GM12878 (cell line): Measurements from ENCODE around the gene MEG3. TPM values are rescaled to one million over a fixed set of nuclear protein-coding genes. Genes with fewer than 3 reads are reported as not detected.

Experiments used
- ATAC-seq: fragments of 200-7000 bp; cut with Tn5 transposase; 3 replicates; pipeline ENCODE4 v1.9.1; 2020; ENCODE audit warnings: mild to moderate bottlenecking, moderate library complexity
- BruUV-seq: library from RNA; stranded (reverse); fragments of 400-500 nt; replicated peaks from 2 replicates; lab custom pipeline; 2021; lab: Mats Ljungman, UMichigan
- CTCF ChIA-PET: fragments of 300-600 bp; sonication (Branson Sonifier 250); formaldehyde crosslinking; extraction: SDS; loops from one replicate; lab custom pipeline; 2021; ENCODE audit warnings: inconsistent platforms; lab: Yijun Ruan, JAX
- POLR2A ChIA-PET: fragments of 350-600 bp; formaldehyde crosslinking; extraction: SDS; loops from one replicate; lab custom pipeline; 2021; ENCODE audit warnings: inconsistent platforms; lab: Charles Lee
- RAD21 ChIA-PET: fragments of 300-600 bp; sonication (Branson Sonifier 250); formaldehyde crosslinking; loops from one replicate; lab custom pipeline; 2023; ENCODE audit warnings: antibody characterized with exemption; ENCODE audit not compliant: unreplicated experiment; lab: Charles Lee
- SMC1A ChIA-PET: fragments of 300-600 bp; sonication (Branson Sonifier 250); formaldehyde crosslinking; loops from one replicate; lab custom pipeline; 2023; ENCODE audit not compliant: unreplicated experiment, uncharacterized antibody; lab: Charles Lee
- DNase-seq: peaks from one replicate; pipeline ENCODE4 v3.0.0-alpha.2; 2011; ENCODE audit warnings: low read depth, low spot score
- FAIRE-seq: peaks from 3 replicates; lab custom pipeline; 2011; peaks lifted over from hg19 to GRCh38; lab: Jason Lieb, UNC
- H2AFZ ChIP-seq: 2 replicates; pipeline ENCODE4 v1.6.0; 2011; ENCODE audit warnings: low read depth, low read length, control low read depth; ENCODE audit not compliant: control insufficient read depth
- H3K27ac ChIP-seq: 2 replicates; pipeline ENCODE4 v1.5.1; 2011; ENCODE audit warnings: control low read depth; ENCODE audit not compliant: control insufficient read depth, insufficient read depth
- H3K27me3 ChIP-seq, 2 experiments: replicated peaks in 1 of 2; 2 replicates each; pipeline versions ENCODE4 v1.6.0 to v1.6.1; 2011; ENCODE audit warnings: low read length in 1 of 2; ENCODE audit not compliant: control insufficient read depth in 2 of 2, insufficient read depth in 2 of 2
- H3K36me3 ChIP-seq, 2 experiments: 2 replicates each; pipeline ENCODE4 v1.5.1; 2011; ENCODE audit warnings: low read length in 1 of 2; ENCODE audit not compliant: control insufficient read depth in 2 of 2, insufficient read depth in 2 of 2
- H3K4me1 ChIP-seq: 2 replicates; pipeline ENCODE4 v1.6.1; 2011; ENCODE audit warnings: mild to moderate bottlenecking, low read length, moderate library complexity, mixed read lengths; ENCODE audit not compliant: control insufficient read depth, insufficient read depth
- H3K4me2 ChIP-seq: 2 replicates; pipeline ENCODE4 v1.6.0; 2011; ENCODE audit warnings: control low read depth; ENCODE audit not compliant: control insufficient read depth, insufficient read depth
- H3K4me3 ChIP-seq: fragments of 200-600 bp; sonication (generic); 2 replicates; pipeline ENCODE4 v1.5.1; 2016
- H3K79me2 ChIP-seq: 2 replicates; pipeline ENCODE4 v1.6.0; 2011; ENCODE audit warnings: low read length; ENCODE audit not compliant: control insufficient read depth, insufficient read depth
- H3K9ac ChIP-seq: 2 replicates; pipeline ENCODE4 v1.8.0; 2011; ENCODE audit warnings: low read length, control low read depth, mixed read lengths; ENCODE audit not compliant: control insufficient read depth, insufficient read depth
- H3K9me3 ChIP-seq: replicated peaks from 3 replicates; pipeline ENCODE4 v1.5.1; 2011; ENCODE audit warnings: mild to moderate bottlenecking, low read length; ENCODE audit not compliant: control insufficient read depth, insufficient read depth
- H4K20me1 ChIP-seq: 2 replicates; pipeline ENCODE4 v1.6.0; 2011; ENCODE audit not compliant: control insufficient read depth, insufficient read depth
- ATF7 ChIP-seq: fragments of 450-650 bp; IDR thresholded peaks from 2 replicates; pipeline ENCODE4 v1.6.1; 2016; ENCODE audit warnings: low read depth, mild to moderate bottlenecking
- CHD4 ChIP-seq: fragments of 200-600 bp; sonication (generic); IDR thresholded peaks from 2 replicates; pipeline ENCODE4 v1.6.1; 2016; ENCODE audit warnings: mild to moderate bottlenecking
- EGR1 ChIP-seq, 2 experiments: IDR thresholded peaks; 1 replicate in 1 of 2; 2 replicates in 1 of 2; pipeline ENCODE4 v1.6.1; 2011 to 2012; ENCODE audit warnings: low read depth in 2 of 2, low read length in 2 of 2, borderline replicate concordance in 1 of 2, mild to moderate bottlenecking in 1 of 2, moderate library complexity in 1 of 2
- PML ChIP-seq: IDR thresholded peaks from 2 replicates; pipeline ENCODE4 v1.6.1; 2012; ENCODE audit warnings: low read length, inconsistent platforms
- SIN3A ChIP-seq: IDR thresholded peaks from 2 replicates; pipeline ENCODE4 v1.6.1; 2012; ENCODE audit warnings: low read depth, low read length, improper control_type of control experiment
- SP1 ChIP-seq: IDR thresholded peaks from one replicate; pipeline ENCODE4 v1.6.1; 2011; ENCODE audit warnings: low read depth, low read length
- ZBTB11 ChIP-seq: fragments of 450-650 bp; formaldehyde crosslinking; IDR thresholded peaks from 2 replicates; pipeline ENCODE4 v1.5.0; 2022; ENCODE audit warnings: mild to moderate bottlenecking, missing genetic modification characterization
- ZBTB4 ChIP-seq: fragments of 450-650 bp; formaldehyde crosslinking; IDR thresholded peaks from 2 replicates; pipeline ENCODE4 v1.4.0; 2022; ENCODE audit warnings: mild to moderate bottlenecking, moderate library complexity
- ZNF592 ChIP-seq: fragments of 450-650 bp; IDR thresholded peaks from 2 replicates; pipeline ENCODE4 v1.6.1; 2017; ENCODE audit warnings: mild to moderate bottlenecking, moderate library complexity
- WGBS: methylation state at CpG from one replicate; pipeline ENCODE4 v1.1.6; 2016; ENCODE audit warnings: low lambda C conversion rate; ENCODE audit not compliant: insufficient replicate concordance, insufficient coverage; ENCODE audit errors: missing lambda C conversion rate; 5-methylcytosine and 5-hydroxymethylcytosine counted together
- in situ Hi-C: fragments of 300-500 bp; cut with MboI; formaldehyde crosslinking; loops from 9 replicates; pipeline ENCODE4 v1.14.3; 2018; ENCODE audit warnings: mixed read lengths
- intact Hi-C: fragments of 100-400 bp; cut with micrococcal nuclease; formaldehyde crosslinking; loops from one replicate; pipeline ENCODE4 v1.14.2; 2022; ENCODE audit not compliant: unreplicated experiment
- polyA plus RNA-seq, 11 experiments: library from polyadenylated mRNA; depleted of rRNA in 4 of 11; unstranded in 6 of 11; stranded (reverse) in 5 of 11; fragments of >200 nt; fragmentation: Nextera tagmentation in 4 of 11; fragmentation: Illumina TruSeq in 1 of 11; extraction: Ambion mirVana in 4 of 11; extraction: Trizol in 1 of 11; gene quantifications; 1 replicate in 1 of 11; 2 replicates in 10 of 11; pipeline versions ENCODE4 v1.2.1 to v1.2.3, GENCODE V29; 2011 to 2016; ENCODE audit warnings: inconsistent platforms in 2 of 11, missing spikeins in 2 of 11, low read depth in 1 of 11
- total RNA-seq, 4 experiments: library from RNA; depleted of rRNA in 3 of 4; stranded (reverse); fragments of >200 nt in 3 of 4; fragmentation: Illumina TruSeq in 1 of 4; extraction: Trizol in 1 of 4; gene quantifications; 2 replicates each; pipeline versions ENCODE4 v1.2.1 to v1.2.3, GENCODE V29; 2013 to 2021

Gene MEG3
- total and polyA plus RNA-seq, 10 of the 15 experiments (the other 5 are each of a cell fraction or from before 2014, with no cell fraction given): 0.03 to 2.9 (median 0.95) TPM; not detected in 7

- TF ChIP-seq SP1: no peak
Observed at GRCh38 chr14:100786131-100786530, 39.8 kb upstream of the MEG3 start (continued).

GRCh38 chr14:100786576-100787219, 39.2 kb upstream of the MEG3 start:
- no peak overlapping the region for H3K4me2 ChIP-seq
- DNase-seq: no peak
- H3K9me3 ChIP-seq: no peaks in the 10 kb centered on the region
- H3K4me3 ChIP-seq: no peak overlapping the region
- in situ Hi-C loops (no loop called here), intact Hi-C loops (no loop called here)
- ChIA-PET POLR2A (no interaction called here), SMC1A (no interaction called here), RAD21 (no interaction called here), CTCF (no interaction called here)
- no peak overlapping the region for H2AFZ ChIP-seq
- ATAC-seq: no peak
- H4K20me1 ChIP-seq: no peaks in the 10 kb centered on the region
- 45% methylated on average over 11 of the region's 11 CpGs for WGBS
- H3K27ac ChIP-seq: no peak overlapping the region
- H3K79me2 ChIP-seq: no peaks in the 10 kb centered on the region
- H3K4me1 ChIP-seq: no peaks in the 10 kb centered on the region
- H3K36me3 ChIP-seq: no peaks in the 10 kb centered on the region
- no peak overlapping the region for H3K9ac ChIP-seq
- no TSS peak for BruUV-seq
- peaks cover 0 to 2% of the 10 kb centered on the region in 2 experiments; a peak in 2 of 4 replicates for H3K27me3 ChIP-seq
- FAIRE-seq: no peak
- TF ChIP-seq CHD4 (no peak), SIN3A (no peak), ZBTB11 (CRISPR knock-in tag) (no peak), SP1 (no peak), PML (no peak), EGR1 (IDR thresholded peaks at IDR 0.05; ENCODE audit: borderline replicate concordance in 1 of 2, low read depth in 2 of 2, low read length in 2 of 2) (no peak), ATF7 (no peak), ZNF592 (no peak), ZBTB4 (CRISPR knock-in tag) (no peak)
